ENCODE data around the gene MYO9A.

The MYO9A gene

GRCh38 chr15:71790081-71790480 lies 327.9 kb downstream of the MYO9A start:
- no peak for TF ChIP-seq CTCF (IDR thresholded peaks at IDR 0.05)
- no peak for TF ChIP-seq ZFX (IDR thresholded peaks at IDR 0.05; ENCODE audit: borderline replicate concordance)
- no peak overlapping the region for H3K27ac ChIP-seq

GRCh38 chr15:71789616-71790015 lies 328.3 kb downstream of the MYO9A start:
- no peak for TF ChIP-seq CTCF (IDR thresholded peaks at IDR 0.05)
- TF ChIP-seq ZFX (IDR thresholded peaks at IDR 0.05; ENCODE audit: borderline replicate concordance) = no peak
- H3K27ac ChIP-seq = no peak overlapping the region

GRCh38 chr15:71788646-71789579 lies 329.0 kb downstream of the MYO9A start:
- no peak overlapping the region for H3K27ac ChIP-seq
- TF ChIP-seq CTCF (IDR thresholded peaks at IDR 0.05) (no peak), ZFX (IDR thresholded peaks at IDR 0.05; ENCODE audit: borderline replicate concordance) (no peak)

- no peak overlapping the region for H3K27ac ChIP-seq
- TF ChIP-seq CTCF (IDR thresholded peaks at IDR 0.05) (no peak), ZFX (IDR thresholded peaks at IDR 0.05; ENCODE audit: borderline replicate concordance) (no peak)
Observed at GRCh38 chr15:71786673-71787072, 331.3 kb downstream of the MYO9A start.

GRCh38 chr15:71785996-71786395 lies 332.0 kb downstream of the MYO9A start:
- TF ChIP-seq CTCF (IDR thresholded peaks at IDR 0.05) = no peak
- no peak for TF ChIP-seq ZFX (IDR thresholded peaks at IDR 0.05; ENCODE audit: borderline replicate concordance)
- no peak overlapping the region for H3K27ac ChIP-seq

GRCh38 chr15:71784719-71785118 lies 333.2 kb downstream of the MYO9A start:
- TF ChIP-seq CTCF (IDR thresholded peaks at IDR 0.05) = peak; percentile 60
- TF ChIP-seq ZFX (IDR thresholded peaks at IDR 0.05; ENCODE audit: borderline replicate concordance) = no peak

GRCh38 chr15:71782422-71783165 lies 335.4 kb downstream of the MYO9A start:
- TF ChIP-seq ZFX (IDR thresholded peaks at IDR 0.05; ENCODE audit: borderline replicate concordance) (no peak), CTCF (IDR thresholded peaks at IDR 0.05) (no peak)
- no peak overlapping the region for H3K27ac ChIP-seq

More at GRCh38 chr15:71784719-71785118, 333.2 kb downstream of the MYO9A start:
- no peak overlapping the region for H3K27ac ChIP-seq

Measured in 22Rv1 (cell line).